GM12878 (cell line): ENCODE data around the gene ATG14. TPM values are rescaled to one million over a fixed set of nuclear protein-coding genes. Genes with fewer than 3 reads are reported as not detected.

Experiments used
- ATAC-seq: fragments of 200-7000 bp; cut with Tn5 transposase; 3 replicates; pipeline ENCODE4 v1.9.1; 2020; ENCODE audit warnings: mild to moderate bottlenecking, moderate library complexity
- BruUV-seq: library from RNA; stranded (reverse); fragments of 400-500 nt; replicated peaks from 2 replicates; lab custom pipeline; 2021; lab: Mats Ljungman, UMichigan
- CTCF ChIA-PET: fragments of 300-600 bp; sonication (Branson Sonifier 250); formaldehyde crosslinking; extraction: SDS; loops from one replicate; lab custom pipeline; 2021; ENCODE audit warnings: inconsistent platforms; lab: Yijun Ruan, JAX
- POLR2A ChIA-PET: fragments of 350-600 bp; formaldehyde crosslinking; extraction: SDS; loops from one replicate; lab custom pipeline; 2021; ENCODE audit warnings: inconsistent platforms; lab: Charles Lee
- RAD21 ChIA-PET: fragments of 300-600 bp; sonication (Branson Sonifier 250); formaldehyde crosslinking; loops from one replicate; lab custom pipeline; 2023; ENCODE audit warnings: antibody characterized with exemption; ENCODE audit not compliant: unreplicated experiment; lab: Charles Lee
- SMC1A ChIA-PET: fragments of 300-600 bp; sonication (Branson Sonifier 250); formaldehyde crosslinking; loops from one replicate; lab custom pipeline; 2023; ENCODE audit not compliant: unreplicated experiment, uncharacterized antibody; lab: Charles Lee
- DNase-seq: peaks from one replicate; pipeline ENCODE4 v3.0.0-alpha.2; 2011; ENCODE audit warnings: low read depth, low spot score
- FAIRE-seq: peaks from 3 replicates; lab custom pipeline; 2011; peaks lifted over from hg19 to GRCh38; lab: Jason Lieb, UNC
- H2AFZ ChIP-seq: 2 replicates; pipeline ENCODE4 v1.6.0; 2011; ENCODE audit warnings: low read depth, low read length, control low read depth; ENCODE audit not compliant: control insufficient read depth
- H3K27ac ChIP-seq: 2 replicates; pipeline ENCODE4 v1.5.1; 2011; ENCODE audit warnings: control low read depth; ENCODE audit not compliant: control insufficient read depth, insufficient read depth
- H3K27me3 ChIP-seq, 2 experiments: replicated peaks in 1 of 2; 2 replicates each; pipeline versions ENCODE4 v1.6.0 to v1.6.1; 2011; ENCODE audit warnings: low read length in 1 of 2; ENCODE audit not compliant: control insufficient read depth in 2 of 2, insufficient read depth in 2 of 2
- H3K36me3 ChIP-seq, 2 experiments: 2 replicates each; pipeline ENCODE4 v1.5.1; 2011; ENCODE audit warnings: low read length in 1 of 2; ENCODE audit not compliant: control insufficient read depth in 2 of 2, insufficient read depth in 2 of 2
- H3K4me1 ChIP-seq: 2 replicates; pipeline ENCODE4 v1.6.1; 2011; ENCODE audit warnings: mild to moderate bottlenecking, low read length, moderate library complexity, mixed read lengths; ENCODE audit not compliant: control insufficient read depth, insufficient read depth
- H3K4me2 ChIP-seq: 2 replicates; pipeline ENCODE4 v1.6.0; 2011; ENCODE audit warnings: control low read depth; ENCODE audit not compliant: control insufficient read depth, insufficient read depth
- H3K4me3 ChIP-seq: fragments of 200-600 bp; sonication (generic); 2 replicates; pipeline ENCODE4 v1.5.1; 2016
- H3K79me2 ChIP-seq: 2 replicates; pipeline ENCODE4 v1.6.0; 2011; ENCODE audit warnings: low read length; ENCODE audit not compliant: control insufficient read depth, insufficient read depth
- H3K9ac ChIP-seq: 2 replicates; pipeline ENCODE4 v1.8.0; 2011; ENCODE audit warnings: low read length, control low read depth, mixed read lengths; ENCODE audit not compliant: control insufficient read depth, insufficient read depth
- H3K9me3 ChIP-seq: replicated peaks from 3 replicates; pipeline ENCODE4 v1.5.1; 2011; ENCODE audit warnings: mild to moderate bottlenecking, low read length; ENCODE audit not compliant: control insufficient read depth, insufficient read depth
- H4K20me1 ChIP-seq: 2 replicates; pipeline ENCODE4 v1.6.0; 2011; ENCODE audit not compliant: control insufficient read depth, insufficient read depth
- ASH2L ChIP-seq: fragments of 300-600, 200-600 bp; sonication (generic); IDR thresholded peaks from 2 replicates; pipeline ENCODE4 v1.6.1; 2017; ENCODE audit warnings: low read depth, mild to moderate bottlenecking, borderline replicate concordance
- CBFB ChIP-seq: IDR thresholded peaks from 2 replicates; pipeline ENCODE4 v1.6.1; 2016; ENCODE audit warnings: antibody characterized with exemption, low read depth
- CBX3 ChIP-seq: fragments of 200-600 bp; sonication (generic); IDR thresholded peaks from 2 replicates; pipeline ENCODE4 v1.6.1; 2016; ENCODE audit warnings: low read depth, borderline replicate concordance
- CHD1 ChIP-seq: IDR thresholded peaks from 2 replicates; pipeline ENCODE4 v1.6.1; 2012; ENCODE audit warnings: low read depth, low read length, improper control_type of control experiment
- CREM ChIP-seq: IDR thresholded peaks from 2 replicates; pipeline ENCODE4 v1.6.1; 2014; ENCODE audit warnings: antibody characterized with exemption, low read depth
- IRF4 ChIP-seq: IDR thresholded peaks from 2 replicates; pipeline ENCODE4 v1.6.1; 2011; ENCODE audit warnings: low read depth, low read length
- NBN ChIP-seq: fragments of 450-650 bp; IDR thresholded peaks from 2 replicates; pipeline ENCODE4 v1.6.1; 2016
- NFYB ChIP-seq: IDR thresholded peaks from 2 replicates; pipeline ENCODE4 v1.6.1; 2011; ENCODE audit warnings: low read depth, mild to moderate bottlenecking, low read length, improper control_type of control experiment, moderate library complexity; ENCODE audit not compliant: insufficient read depth
- TARDBP ChIP-seq: IDR thresholded peaks from 2 replicates; pipeline ENCODE4 v1.6.1; 2016; ENCODE audit warnings: borderline replicate concordance
- TCF7 ChIP-seq: IDR thresholded peaks from 2 replicates; pipeline ENCODE4 v1.6.1; 2014; ENCODE audit warnings: antibody characterized with exemption, borderline replicate concordance
- ZNF274 ChIP-seq: IDR thresholded peaks from one replicate; pipeline ENCODE4 v1.8.0; 2011; ENCODE audit not compliant: insufficient read length, insufficient read depth
- WGBS: methylation state at CpG from one replicate; pipeline ENCODE4 v1.1.6; 2016; ENCODE audit warnings: low lambda C conversion rate; ENCODE audit not compliant: insufficient replicate concordance, insufficient coverage; ENCODE audit errors: missing lambda C conversion rate; 5-methylcytosine and 5-hydroxymethylcytosine counted together
- in situ Hi-C: fragments of 300-500 bp; cut with MboI; formaldehyde crosslinking; loops from 9 replicates; pipeline ENCODE4 v1.14.3; 2018; ENCODE audit warnings: mixed read lengths
- intact Hi-C: fragments of 100-400 bp; cut with micrococcal nuclease; formaldehyde crosslinking; loops from one replicate; pipeline ENCODE4 v1.14.2; 2022; ENCODE audit not compliant: unreplicated experiment
- polyA plus RNA-seq, 11 experiments: library from polyadenylated mRNA; depleted of rRNA in 4 of 11; unstranded in 6 of 11; stranded (reverse) in 5 of 11; fragments of >200 nt; fragmentation: Nextera tagmentation in 4 of 11; fragmentation: Illumina TruSeq in 1 of 11; extraction: Ambion mirVana in 4 of 11; extraction: Trizol in 1 of 11; gene quantifications; 1 replicate in 1 of 11; 2 replicates in 10 of 11; pipeline versions ENCODE4 v1.2.1 to v1.2.3, GENCODE V29; 2011 to 2016; ENCODE audit warnings: inconsistent platforms in 2 of 11, missing spikeins in 2 of 11, low read depth in 1 of 11
- total RNA-seq, 4 experiments: library from RNA; depleted of rRNA in 3 of 4; stranded (reverse); fragments of >200 nt in 3 of 4; fragmentation: Illumina TruSeq in 1 of 4; extraction: Trizol in 1 of 4; gene quantifications; 2 replicates each; pipeline versions ENCODE4 v1.2.1 to v1.2.3, GENCODE V29; 2013 to 2021
- TF ChIP-seq, protein P1 (sequence below): fragments of 450-650 bp; IDR thresholded peaks from 2 replicates; pipeline ENCODE4 v1.6.1; 2017; ENCODE audit warnings: low read depth, mild to moderate bottlenecking, moderate library complexity
- TF ChIP-seq, protein P2 (sequence below): fragments of 150-350 bp; IDR thresholded peaks from 2 replicates; pipeline ENCODE4 v1.6.1; 2016; ENCODE audit warnings: low read depth, low read length

ATG14 gene
- total and polyA plus RNA-seq, 10 of the 15 experiments (the other 5 are each of a cell fraction or from before 2014, with no cell fraction given), result 1.1 to 6.4 (median 5.0) TPM

DNA sequence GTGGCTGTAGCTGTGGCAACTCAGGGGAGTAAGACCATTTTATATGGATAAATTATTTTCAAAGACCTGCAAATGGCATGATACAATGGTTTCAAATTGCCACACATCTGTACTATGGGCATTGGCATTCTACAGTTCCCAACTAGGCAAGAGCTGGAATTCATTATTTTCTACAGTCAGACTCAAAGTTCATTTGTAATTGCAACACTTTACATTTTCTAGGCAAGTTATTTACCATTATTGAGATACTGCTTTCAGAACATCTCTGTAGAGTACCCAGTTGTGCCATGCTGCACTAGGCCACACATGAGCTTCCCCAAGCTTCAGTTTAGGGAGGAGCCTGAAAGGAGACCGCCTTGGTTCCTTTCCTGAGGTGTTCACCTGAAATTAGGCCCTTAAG is 8.0 kb upstream of the ATG14 start:
- Histone ChIP-seq H3K4me1 (no peaks in the 10 kb centered on the region; the same call in 1 of the 2 replicates), H2AFZ (no peak overlapping the region), H3K27ac (no peak overlapping the region), H4K20me1 (no peaks in the 10 kb centered on the region), H3K9ac (no peak overlapping the region), H3K79me2 (no peaks in the 10 kb centered on the region), H3K27me3 (no peaks in the 10 kb centered on the region), H3K36me3 (no peaks in the 10 kb centered on the region), H3K4me3 (no peak overlapping the region), H3K4me2 (no peak overlapping the region), H3K9me3 (no peaks in the 10 kb centered on the region)
- CTCF ChIA-PET, result interaction anchor here (1.1 to 2.5 kb wide), 2 partner anchors 9 to 12 kb away, joined by 5 to 8 read pairs; no protein-coding TSS in a partner anchor
- intact Hi-C loops, result no loop called here
- SMC1A ChIA-PET, result interaction anchor here (0.9 to 1.5 kb wide), 2 partner anchors 9 to 11 kb away, joined by 3 to 4 read pairs; no protein-coding TSS in a partner anchor
- 48% methylated on average over 1 of the region's 1 CpG for WGBS
- ATAC-seq, result no peak
- FAIRE-seq, result no peak
- POLR2A ChIA-PET, result no interaction called here
- no peak for TF ChIP-seq NFYB
- RAD21 ChIA-PET, result no interaction called here
- in situ Hi-C loops, result no loop called here
- DNase-seq, result no peak
- BruUV-seq, result no TSS peak

DNA sequence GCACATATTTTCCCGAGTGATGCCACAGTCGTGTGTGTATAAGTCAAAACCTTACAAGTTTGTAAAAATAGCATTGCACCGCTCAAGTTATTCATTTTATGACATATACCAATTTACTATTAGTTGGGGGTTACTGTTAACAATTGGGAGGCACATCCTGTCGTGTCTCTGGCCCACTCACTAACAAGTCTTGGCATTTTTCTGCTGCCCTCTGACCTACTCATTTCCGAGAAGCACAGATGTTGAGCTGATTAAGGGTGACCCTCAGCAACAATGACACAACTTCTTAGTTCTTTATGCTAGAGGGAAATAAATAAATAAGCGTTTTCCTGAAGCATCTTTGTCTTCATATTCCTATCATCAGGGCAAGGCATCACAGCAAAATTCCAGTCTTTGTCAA is 6.8 kb upstream of the ATG14 start:
- Histone ChIP-seq H3K27ac (no peak overlapping the region), H3K27me3 (no peaks in the 10 kb centered on the region), H4K20me1 (no peaks in the 10 kb centered on the region), H3K9ac (no peak overlapping the region), H3K4me2 (no peak overlapping the region), H3K4me3 (no peak overlapping the region), H3K9me3 (no peaks in the 10 kb centered on the region), H3K36me3 (no peaks in the 10 kb centered on the region), H2AFZ (no peak overlapping the region), H3K79me2 (no peaks in the 10 kb centered on the region), H3K4me1 (no peaks in the 10 kb centered on the region; the same call in 1 of the 2 replicates)
- BruUV-seq, result no TSS peak
- 23% methylated on average over 6 of the region's 6 CpGs for WGBS
- RAD21 ChIA-PET, result no interaction called here
- FAIRE-seq (no peak), DNase-seq (no peak), ATAC-seq (no peak)
- in situ Hi-C loops (no loop called here), intact Hi-C loops (no loop called here)
- TF ChIP-seq TARDBP, result no peak
- TF ChIP-seq NBN, result no peak
- no peak for TF ChIP-seq ASH2L
- no peak for TF ChIP-seq CREM
- TF ChIP-seq IRF4, result no peak
- TF ChIP-seq, protein P1, sequence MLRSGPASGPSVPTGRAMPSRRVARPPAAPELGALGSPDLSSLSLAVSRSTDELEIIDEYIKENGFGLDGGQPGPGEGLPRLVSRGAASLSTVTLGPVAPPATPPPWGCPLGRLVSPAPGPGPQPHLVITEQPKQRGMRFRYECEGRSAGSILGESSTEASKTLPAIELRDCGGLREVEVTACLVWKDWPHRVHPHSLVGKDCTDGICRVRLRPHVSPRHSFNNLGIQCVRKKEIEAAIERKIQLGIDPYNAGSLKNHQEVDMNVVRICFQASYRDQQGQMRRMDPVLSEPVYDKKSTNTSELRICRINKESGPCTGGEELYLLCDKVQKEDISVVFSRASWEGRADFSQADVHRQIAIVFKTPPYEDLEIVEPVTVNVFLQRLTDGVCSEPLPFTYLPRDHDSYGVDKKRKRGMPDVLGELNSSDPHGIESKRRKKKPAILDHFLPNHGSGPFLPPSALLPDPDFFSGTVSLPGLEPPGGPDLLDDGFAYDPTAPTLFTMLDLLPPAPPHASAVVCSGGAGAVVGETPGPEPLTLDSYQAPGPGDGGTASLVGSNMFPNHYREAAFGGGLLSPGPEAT, result no peak
- no peak for TF ChIP-seq CBFB
- TF ChIP-seq TCF7, result no peak
- TF ChIP-seq CHD1, result no peak
- TF ChIP-seq ZNF274, result no peak
- TF ChIP-seq, protein P2, sequence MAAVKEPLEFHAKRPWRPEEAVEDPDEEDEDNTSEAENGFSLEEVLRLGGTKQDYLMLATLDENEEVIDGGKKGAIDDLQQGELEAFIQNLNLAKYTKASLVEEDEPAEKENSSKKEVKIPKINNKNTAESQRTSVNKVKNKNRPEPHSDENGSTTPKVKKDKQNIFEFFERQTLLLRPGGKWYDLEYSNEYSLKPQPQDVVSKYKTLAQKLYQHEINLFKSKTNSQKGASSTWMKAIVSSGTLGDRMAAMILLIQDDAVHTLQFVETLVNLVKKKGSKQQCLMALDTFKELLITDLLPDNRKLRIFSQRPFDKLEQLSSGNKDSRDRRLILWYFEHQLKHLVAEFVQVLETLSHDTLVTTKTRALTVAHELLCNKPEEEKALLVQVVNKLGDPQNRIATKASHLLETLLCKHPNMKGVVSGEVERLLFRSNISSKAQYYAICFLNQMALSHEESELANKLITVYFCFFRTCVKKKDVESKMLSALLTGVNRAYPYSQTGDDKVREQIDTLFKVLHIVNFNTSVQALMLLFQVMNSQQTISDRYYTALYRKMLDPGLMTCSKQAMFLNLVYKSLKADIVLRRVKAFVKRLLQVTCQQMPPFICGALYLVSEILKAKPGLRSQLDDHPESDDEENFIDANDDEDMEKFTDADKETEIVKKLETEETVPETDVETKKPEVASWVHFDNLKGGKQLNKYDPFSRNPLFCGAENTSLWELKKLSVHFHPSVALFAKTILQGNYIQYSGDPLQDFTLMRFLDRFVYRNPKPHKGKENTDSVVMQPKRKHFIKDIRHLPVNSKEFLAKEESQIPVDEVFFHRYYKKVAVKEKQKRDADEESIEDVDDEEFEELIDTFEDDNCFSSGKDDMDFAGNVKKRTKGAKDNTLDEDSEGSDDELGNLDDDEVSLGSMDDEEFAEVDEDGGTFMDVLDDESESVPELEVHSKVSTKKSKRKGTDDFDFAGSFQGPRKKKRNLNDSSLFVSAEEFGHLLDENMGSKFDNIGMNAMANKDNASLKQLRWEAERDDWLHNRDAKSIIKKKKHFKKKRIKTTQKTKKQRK, result no peak
- no peak for TF ChIP-seq CBX3
- SMC1A ChIA-PET, result interaction anchor here (1.1 to 1.5 kb wide), 3 partner anchors 13 to 1056 kb away, joined by 3 to 5 read pairs (median 3); no protein-coding TSS in a partner anchor
- POLR2A ChIA-PET, result interaction anchor here (0.6 kb wide), 1 partner anchor 157 kb away, joined by 6 read pairs; no protein-coding TSS in a partner anchor
- CTCF ChIA-PET, result interaction anchor here (0.7 to 2.5 kb wide), 6 partner anchors 8 to 64 kb away, joined by 3 to 8 read pairs (median 4); no protein-coding TSS in a partner anchor
